ENCODE results near the gene GATC. TPM values are rescaled to one million over a fixed set of nuclear protein-coding genes. Genes with fewer than 3 reads are reported as not detected.

GATC gene, protein sequence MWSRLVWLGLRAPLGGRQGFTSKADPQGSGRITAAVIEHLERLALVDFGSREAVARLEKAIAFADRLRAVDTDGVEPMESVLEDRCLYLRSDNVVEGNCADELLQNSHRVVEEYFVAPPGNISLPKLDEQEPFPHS
- 10 to 100 TPM in 3 of 4 donors, 1 to 10 TPM in 1; 8.1 to 19.8 (median 14.2) TPM for total RNA-seq

DNA sequence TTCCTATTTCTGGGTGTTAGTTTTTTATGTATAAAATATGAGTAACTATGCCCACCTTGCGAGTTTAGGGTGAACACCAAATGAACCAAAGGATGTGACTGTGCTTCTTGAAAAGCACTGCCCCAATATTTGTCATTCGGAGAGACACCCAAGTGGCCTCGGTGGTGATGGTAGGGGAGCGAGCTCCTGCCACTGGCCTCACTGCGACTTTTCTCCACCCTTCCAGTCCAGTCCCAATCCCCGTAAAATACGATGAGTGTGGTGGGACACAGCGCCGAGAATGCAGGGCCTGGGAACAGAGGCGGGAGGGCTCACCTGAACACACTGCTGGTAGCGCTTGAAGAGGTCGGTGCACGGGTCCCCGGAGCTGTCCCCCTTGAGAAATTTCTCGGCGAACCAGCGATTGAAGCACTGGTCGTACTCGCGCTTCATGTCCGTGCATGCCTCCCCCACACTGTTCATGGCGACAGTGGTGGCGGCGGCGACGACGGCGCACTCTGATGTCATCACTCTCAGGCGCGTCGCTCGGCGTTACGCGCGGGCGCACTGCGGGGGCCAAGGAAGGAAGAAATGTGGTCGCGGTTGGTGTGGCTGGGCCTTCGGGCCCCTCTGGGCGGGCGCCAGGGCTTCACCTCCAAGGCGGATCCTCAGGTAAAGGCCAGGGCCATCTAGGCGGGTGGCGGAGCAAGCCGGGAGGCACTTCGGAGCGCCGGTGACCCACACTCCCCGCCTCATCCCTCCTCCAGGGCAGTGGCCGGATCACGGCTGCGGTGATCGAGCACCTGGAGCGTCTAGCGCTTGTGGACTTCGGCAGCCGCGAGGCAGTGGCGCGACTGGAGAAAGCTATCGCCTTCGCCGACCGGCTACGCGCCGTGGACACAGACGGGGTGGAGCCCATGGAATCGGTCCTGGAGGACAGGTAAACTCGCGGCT is at the start of gene GATC, which contains the start of gene TRIAP1:
GATC (plus strand) TSS at position 534 of the 933 bp plus-strand sequence; CDS start at position 571, 37 bp downstream.
TRIAP1 (minus strand) TSS at position 474 of the 933 bp plus-strand sequence; CDS start at position 462, 12 bp downstream.
- intact Hi-C loops (cut with DNase I): no loop called here
- 0% methylated on average over 17 to 20 of the region's 73 CpGs for WGBS, 2 donors
- Histone ChIP-seq H3K9me3 (no peaks in the 10 kb centered on the region), H3K27ac (peak within 1 kb of the TSS; percentile 86 to 96 (median 94)), H3K4me1 (peaks cover 8 to 40% (median 19%) of the 10 kb centered on the region in 3 donors), H3K27me3 (no peaks in the 10 kb centered on the region), H3K4me3 (peak within 1 kb of the TSS; percentile 66 to 100 (median 96)), H3K36me3 (peaks cover 0 to 66% (median 7%) of the 10 kb centered on the region in 3 donors)
- DNase-seq: peak; percentile 21
- TF ChIP-seq POLR2A (IDR thresholded peaks at IDR 0.05) (peak in 3 of 4 donors; percentile 56 to 75 (median 75)), CTCF (IDR thresholded peaks at IDR 0.05) (peak in 3 of 6 experiments; percentile 5 to 54 (median 9))

- intact Hi-C loops (cut with DNase I): no loop called here
Measured at GRCh38 chr12:120397824-120398540, 48.3 kb upstream of the GATC start.

GRCh38 chr12:120399531-120399930 is 46.7 kb upstream of the GATC start:
- H3K4me3 ChIP-seq: no peak overlapping the region
- DNase-seq: no peak
- H3K27me3 ChIP-seq: peaks cover 0 to 40% (median 0%) of the 10 kb centered on the region in 4 donors
- peaks cover 0 to 6% (median 0%) of the 10 kb centered on the region in 3 donors for H3K4me1 ChIP-seq
- 55 to 73% methylated on average over 5 of the region's 5 CpGs for WGBS, 2 donors
- TF ChIP-seq POLR2A (IDR thresholded peaks at IDR 0.05) (no peak), CTCF (IDR thresholded peaks at IDR 0.05) (no peak)
- intact Hi-C loops (cut with DNase I): no loop called here
- no peaks in the 10 kb centered on the region for H3K9me3 ChIP-seq
- H3K36me3 ChIP-seq: no peaks in the 10 kb centered on the region
- H3K27ac ChIP-seq: no peak overlapping the region

More at GRCh38 chr12:120397824-120398540, 48.3 kb upstream of the GATC start:
- WGBS, 2 donors: 36 to 57% methylated on average over 8 to 18 of the region's 33 CpGs
- no peak for DNase-seq
- TF ChIP-seq CTCF (IDR thresholded peaks at IDR 0.05) (no peak), POLR2A (IDR thresholded peaks at IDR 0.05) (no peak)
- Histone ChIP-seq H3K36me3 (no peaks in the 10 kb centered on the region), H3K9me3 (no peaks in the 10 kb centered on the region), H3K27ac (no peak overlapping the region), H3K4me1 (peaks cover 0 to 11% (median 5%) of the 10 kb centered on the region in 3 donors), H3K4me3 (no peak overlapping the region), H3K27me3 (peaks cover 0 to 42% (median 0%) of the 10 kb centered on the region in 4 donors)

- no peak overlapping the region for H3K27ac ChIP-seq
- intact Hi-C loops (cut with DNase I): no loop called here
- TF ChIP-seq POLR2A (IDR thresholded peaks at IDR 0.05): no peak
- no peak for TF ChIP-seq CTCF (IDR thresholded peaks at IDR 0.05)
- H3K36me3 ChIP-seq: no peaks in the 10 kb centered on the region
- WGBS, 2 donors: 37% methylated on average over 8 of the region's 13 CpGs; no CpG with 5 or more reads in 1 of the 2 donors
- no peak overlapping the region for H3K4me3 ChIP-seq
- no peaks in the 10 kb centered on the region for H3K4me1 ChIP-seq
- H3K9me3 ChIP-seq: no peaks in the 10 kb centered on the region
- no peak for DNase-seq
- H3K27me3 ChIP-seq: peaks cover 0 to 18% (median 0%) of the 10 kb centered on the region in 4 donors
Measured at GRCh38 chr12:120402217-120402616, 44.0 kb upstream of the GATC start.

All from esophagus squamous epithelium (tissue), 5 donors.